Measurements from ENCODE around the gene ARTN.

- TF ChIP-seq, protein P1, sequence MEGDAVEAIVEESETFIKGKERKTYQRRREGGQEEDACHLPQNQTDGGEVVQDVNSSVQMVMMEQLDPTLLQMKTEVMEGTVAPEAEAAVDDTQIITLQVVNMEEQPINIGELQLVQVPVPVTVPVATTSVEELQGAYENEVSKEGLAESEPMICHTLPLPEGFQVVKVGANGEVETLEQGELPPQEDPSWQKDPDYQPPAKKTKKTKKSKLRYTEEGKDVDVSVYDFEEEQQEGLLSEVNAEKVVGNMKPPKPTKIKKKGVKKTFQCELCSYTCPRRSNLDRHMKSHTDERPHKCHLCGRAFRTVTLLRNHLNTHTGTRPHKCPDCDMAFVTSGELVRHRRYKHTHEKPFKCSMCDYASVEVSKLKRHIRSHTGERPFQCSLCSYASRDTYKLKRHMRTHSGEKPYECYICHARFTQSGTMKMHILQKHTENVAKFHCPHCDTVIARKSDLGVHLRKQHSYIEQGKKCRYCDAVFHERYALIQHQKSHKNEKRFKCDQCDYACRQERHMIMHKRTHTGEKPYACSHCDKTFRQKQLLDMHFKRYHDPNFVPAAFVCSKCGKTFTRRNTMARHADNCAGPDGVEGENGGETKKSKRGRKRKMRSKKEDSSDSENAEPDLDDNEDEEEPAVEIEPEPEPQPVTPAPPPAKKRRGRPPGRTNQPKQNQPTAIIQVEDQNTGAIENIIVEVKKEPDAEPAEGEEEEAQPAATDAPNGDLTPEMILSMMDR (conservative IDR thresholded peaks at IDR 0.05) = no peak
- no peak for TF ChIP-seq ZFX (IDR thresholded peaks at IDR 0.05)
Observed at GRCh38 chr1:43975249-43975961, 41.8 kb downstream of the ARTN start.
